ENCODE data around the gene CCM2. TPM values are rescaled to one million over a fixed set of nuclear protein-coding genes. Genes with fewer than 3 reads are reported as not detected.

The CCM2 gene
- polyA plus RNA-seq, 1 donor from 2014 or later: 25.8 TPM

DNA sequence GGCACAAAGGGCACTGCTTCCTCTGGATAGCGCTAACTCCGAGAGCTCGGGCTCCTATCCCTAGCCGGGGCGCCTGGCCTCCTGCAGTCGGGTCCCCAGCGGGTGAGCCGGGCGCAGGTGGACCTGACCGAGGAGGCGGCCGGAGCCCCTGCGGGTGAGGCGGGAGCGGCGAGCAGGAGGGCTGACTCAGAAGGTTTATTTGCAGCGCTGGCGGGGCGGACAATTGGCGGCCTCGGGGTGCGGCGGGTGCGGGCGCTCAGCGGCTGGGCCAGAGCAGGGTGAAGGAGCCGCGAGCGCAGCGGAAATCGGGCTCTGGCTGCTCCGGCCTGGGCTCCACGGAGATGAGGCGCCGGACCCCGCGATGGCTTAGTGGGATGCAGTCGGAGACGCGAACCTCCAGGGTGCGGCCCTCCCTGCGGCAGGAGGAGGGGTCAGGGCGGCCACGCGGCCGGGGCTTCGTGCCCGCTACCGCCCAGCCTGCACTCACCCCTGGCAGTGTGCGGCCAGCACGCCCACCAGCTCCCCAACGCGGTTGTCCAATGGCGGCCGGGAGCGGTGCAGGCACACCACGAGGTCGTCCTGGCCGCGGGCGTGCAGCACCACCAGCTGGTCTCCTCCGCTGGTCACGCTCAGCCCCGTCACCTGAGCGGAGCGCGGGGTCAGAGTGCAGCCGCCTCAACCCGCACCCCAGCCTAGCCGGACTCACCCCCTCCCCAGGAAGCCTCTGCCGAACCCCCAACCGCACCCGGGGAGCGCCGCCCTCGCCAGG is 37.3 kb upstream of the CCM2 start:
- H3K9ac ChIP-seq (ENCODE audit: low read length): no peak overlapping the region
- H3K4me2 ChIP-seq (ENCODE audit: low read length): no peak overlapping the region

DNA sequence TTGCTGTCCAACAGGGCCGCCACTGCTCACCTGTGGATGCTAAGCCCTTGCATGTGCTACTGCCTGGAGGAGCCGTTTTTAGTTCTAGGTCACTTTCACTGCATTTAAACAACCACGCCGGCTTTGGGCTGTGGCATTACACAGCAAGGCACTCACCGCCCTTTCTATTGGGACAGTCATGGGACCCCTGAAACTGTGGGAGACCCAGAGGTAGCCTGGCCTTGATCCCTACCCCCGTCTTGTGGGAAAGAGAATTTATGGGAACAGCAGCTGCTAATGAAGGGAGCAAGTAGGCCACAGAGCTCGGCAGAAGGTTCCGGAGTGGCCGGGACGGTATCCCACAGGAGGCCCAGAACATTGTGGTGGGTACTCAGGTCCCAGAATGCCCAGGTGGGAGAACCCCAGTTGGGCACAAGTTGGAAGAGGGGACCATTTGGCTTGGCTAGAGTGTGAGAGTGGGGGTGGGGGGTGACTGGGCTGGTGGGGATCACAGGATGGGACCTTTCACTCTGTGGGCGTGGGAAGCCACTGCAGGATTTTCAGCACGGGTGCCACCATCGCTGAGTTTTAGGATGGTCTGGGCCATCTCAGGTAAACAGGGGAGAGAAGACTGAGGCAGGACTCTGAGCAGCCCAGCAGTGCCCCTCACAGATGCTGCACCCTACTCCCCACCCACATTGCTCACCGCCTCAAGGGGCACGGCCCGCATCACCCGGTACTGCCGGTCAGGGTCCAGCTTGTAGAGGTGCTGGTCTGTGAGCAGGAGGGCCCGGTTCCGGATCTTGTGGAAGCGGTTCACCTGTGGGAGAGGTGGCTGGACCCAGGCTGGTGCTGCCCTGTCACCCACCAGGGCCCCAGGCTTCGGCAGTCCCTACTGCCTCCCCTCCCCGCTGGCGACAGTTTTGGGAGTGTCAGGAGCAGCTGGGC is 36.4 kb upstream of the CCM2 start:
- Histone ChIP-seq H3K9me3 (ENCODE audit: low read length) (no peaks in the 10 kb centered on the region), H3F3A (ENCODE audit: insufficient read depth, low read length, poor library complexity, severe bottlenecking) (no peaks in the 10 kb centered on the region), H2AFZ (ENCODE audit: low read depth, low read length) (no peak overlapping the region), H3K79me2 (replicated peaks; ENCODE audit: insufficient read depth, low read length) (no peaks in the 10 kb centered on the region), H3K4me3 (ENCODE audit: low read length) (no peak overlapping the region), H3K9ac (ENCODE audit: low read length) (no peak overlapping the region), H3K27ac (ENCODE audit: low read length) (no peak overlapping the region), H3K4me2 (ENCODE audit: low read length) (no peak overlapping the region), H3K36me3 (ENCODE audit: insufficient read depth, low read length) (no peaks in the 10 kb centered on the region), H3K27me3 (ENCODE audit: insufficient read depth, low read depth, low read length) (peaks cover 22% of the 10 kb centered on the region), H3K9me2 (ENCODE audit: insufficient read depth, low read length) (no peaks in the 10 kb centered on the region), H4K20me1 (ENCODE audit: insufficient read depth) (no peaks in the 10 kb centered on the region)
- no peak for TF ChIP-seq TAF1 (IDR thresholded peaks at IDR 0.05; ENCODE audit: low read depth)
- no peak for TF ChIP-seq EP300 (conservative IDR thresholded peaks at IDR 0.05; ENCODE audit: poor library complexity, severe bottlenecking)
- no peak for TF ChIP-seq SMC3 (conservative IDR thresholded peaks at IDR 0.05; ENCODE audit: poor library complexity)
- TF ChIP-seq, protein P1, sequence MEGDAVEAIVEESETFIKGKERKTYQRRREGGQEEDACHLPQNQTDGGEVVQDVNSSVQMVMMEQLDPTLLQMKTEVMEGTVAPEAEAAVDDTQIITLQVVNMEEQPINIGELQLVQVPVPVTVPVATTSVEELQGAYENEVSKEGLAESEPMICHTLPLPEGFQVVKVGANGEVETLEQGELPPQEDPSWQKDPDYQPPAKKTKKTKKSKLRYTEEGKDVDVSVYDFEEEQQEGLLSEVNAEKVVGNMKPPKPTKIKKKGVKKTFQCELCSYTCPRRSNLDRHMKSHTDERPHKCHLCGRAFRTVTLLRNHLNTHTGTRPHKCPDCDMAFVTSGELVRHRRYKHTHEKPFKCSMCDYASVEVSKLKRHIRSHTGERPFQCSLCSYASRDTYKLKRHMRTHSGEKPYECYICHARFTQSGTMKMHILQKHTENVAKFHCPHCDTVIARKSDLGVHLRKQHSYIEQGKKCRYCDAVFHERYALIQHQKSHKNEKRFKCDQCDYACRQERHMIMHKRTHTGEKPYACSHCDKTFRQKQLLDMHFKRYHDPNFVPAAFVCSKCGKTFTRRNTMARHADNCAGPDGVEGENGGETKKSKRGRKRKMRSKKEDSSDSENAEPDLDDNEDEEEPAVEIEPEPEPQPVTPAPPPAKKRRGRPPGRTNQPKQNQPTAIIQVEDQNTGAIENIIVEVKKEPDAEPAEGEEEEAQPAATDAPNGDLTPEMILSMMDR (IDR thresholded peaks at IDR 0.05; ENCODE audit: poor library complexity, severe bottlenecking): no peak
- TF ChIP-seq MXI1 (conservative IDR thresholded peaks at IDR 0.05; ENCODE audit: poor library complexity, severe bottlenecking): no peak
- TF ChIP-seq, protein P2, sequence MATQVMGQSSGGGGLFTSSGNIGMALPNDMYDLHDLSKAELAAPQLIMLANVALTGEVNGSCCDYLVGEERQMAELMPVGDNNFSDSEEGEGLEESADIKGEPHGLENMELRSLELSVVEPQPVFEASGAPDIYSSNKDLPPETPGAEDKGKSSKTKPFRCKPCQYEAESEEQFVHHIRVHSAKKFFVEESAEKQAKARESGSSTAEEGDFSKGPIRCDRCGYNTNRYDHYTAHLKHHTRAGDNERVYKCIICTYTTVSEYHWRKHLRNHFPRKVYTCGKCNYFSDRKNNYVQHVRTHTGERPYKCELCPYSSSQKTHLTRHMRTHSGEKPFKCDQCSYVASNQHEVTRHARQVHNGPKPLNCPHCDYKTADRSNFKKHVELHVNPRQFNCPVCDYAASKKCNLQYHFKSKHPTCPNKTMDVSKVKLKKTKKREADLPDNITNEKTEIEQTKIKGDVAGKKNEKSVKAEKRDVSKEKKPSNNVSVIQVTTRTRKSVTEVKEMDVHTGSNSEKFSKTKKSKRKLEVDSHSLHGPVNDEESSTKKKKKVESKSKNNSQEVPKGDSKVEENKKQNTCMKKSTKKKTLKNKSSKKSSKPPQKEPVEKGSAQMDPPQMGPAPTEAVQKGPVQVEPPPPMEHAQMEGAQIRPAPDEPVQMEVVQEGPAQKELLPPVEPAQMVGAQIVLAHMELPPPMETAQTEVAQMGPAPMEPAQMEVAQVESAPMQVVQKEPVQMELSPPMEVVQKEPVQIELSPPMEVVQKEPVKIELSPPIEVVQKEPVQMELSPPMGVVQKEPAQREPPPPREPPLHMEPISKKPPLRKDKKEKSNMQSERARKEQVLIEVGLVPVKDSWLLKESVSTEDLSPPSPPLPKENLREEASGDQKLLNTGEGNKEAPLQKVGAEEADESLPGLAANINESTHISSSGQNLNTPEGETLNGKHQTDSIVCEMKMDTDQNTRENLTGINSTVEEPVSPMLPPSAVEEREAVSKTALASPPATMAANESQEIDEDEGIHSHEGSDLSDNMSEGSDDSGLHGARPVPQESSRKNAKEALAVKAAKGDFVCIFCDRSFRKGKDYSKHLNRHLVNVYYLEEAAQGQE (IDR thresholded peaks at IDR 0.05; ENCODE audit: borderline replicate concordance): no peak
- TF ChIP-seq POLR2AphosphoS5 (IDR thresholded peaks at IDR 0.05): no peak

More for the DNA sequence above, 37.3 kb upstream of the CCM2 start:
- Histone ChIP-seq H3K27me3 (ENCODE audit: insufficient read depth, low read depth, low read length) (peaks cover 22% of the 10 kb centered on the region), H3K9me3 (ENCODE audit: low read length) (no peaks in the 10 kb centered on the region), H3K36me3 (ENCODE audit: insufficient read depth, low read length) (no peaks in the 10 kb centered on the region), H3K4me3 (ENCODE audit: low read length) (peak overlapping the region; percentile 18), H3K9me2 (ENCODE audit: insufficient read depth, low read length) (no peaks in the 10 kb centered on the region), H3F3A (ENCODE audit: insufficient read depth, low read length, poor library complexity, severe bottlenecking) (no peaks in the 10 kb centered on the region), H4K20me1 (ENCODE audit: insufficient read depth) (no peaks in the 10 kb centered on the region), H3K27ac (ENCODE audit: low read length) (no peak overlapping the region), H3K79me2 (replicated peaks; ENCODE audit: insufficient read depth, low read length) (no peaks in the 10 kb centered on the region), H2AFZ (ENCODE audit: low read depth, low read length) (no peak overlapping the region)
- TF ChIP-seq RAD21 (conservative IDR thresholded peaks at IDR 0.05) (no peak), POLR2AphosphoS5 (IDR thresholded peaks at IDR 0.05) (no peak), SMC3 (conservative IDR thresholded peaks at IDR 0.05; ENCODE audit: poor library complexity) (no peak), EZH2 (IDR thresholded peaks at IDR 0.05; ENCODE audit: borderline replicate concordance, insufficient read depth, low read length, poor library complexity, severe bottlenecking) (no peak), TAF1 (IDR thresholded peaks at IDR 0.05; ENCODE audit: low read depth) (no peak), EP300 (conservative IDR thresholded peaks at IDR 0.05; ENCODE audit: poor library complexity, severe bottlenecking) (no peak), MXI1 (conservative IDR thresholded peaks at IDR 0.05; ENCODE audit: poor library complexity, severe bottlenecking) (no peak)
- TF ChIP-seq, protein P2 (IDR thresholded peaks at IDR 0.05; ENCODE audit: borderline replicate concordance): no peak
- TF ChIP-seq, protein P1 (IDR thresholded peaks at IDR 0.05; ENCODE audit: poor library complexity, severe bottlenecking): no peak
